D341Med (cell line): ENCODE measurements around the gene PTGER2.

ENCODE experiments used
- DNase-seq: peaks from one replicate; pipeline ENCODE4 v3.0.0; 2012; ENCODE audit warnings: low spot score

The PTGER2 gene, protein sequence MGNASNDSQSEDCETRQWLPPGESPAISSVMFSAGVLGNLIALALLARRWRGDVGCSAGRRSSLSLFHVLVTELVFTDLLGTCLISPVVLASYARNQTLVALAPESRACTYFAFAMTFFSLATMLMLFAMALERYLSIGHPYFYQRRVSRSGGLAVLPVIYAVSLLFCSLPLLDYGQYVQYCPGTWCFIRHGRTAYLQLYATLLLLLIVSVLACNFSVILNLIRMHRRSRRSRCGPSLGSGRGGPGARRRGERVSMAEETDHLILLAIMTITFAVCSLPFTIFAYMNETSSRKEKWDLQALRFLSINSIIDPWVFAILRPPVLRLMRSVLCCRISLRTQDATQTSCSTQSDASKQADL

DNA sequence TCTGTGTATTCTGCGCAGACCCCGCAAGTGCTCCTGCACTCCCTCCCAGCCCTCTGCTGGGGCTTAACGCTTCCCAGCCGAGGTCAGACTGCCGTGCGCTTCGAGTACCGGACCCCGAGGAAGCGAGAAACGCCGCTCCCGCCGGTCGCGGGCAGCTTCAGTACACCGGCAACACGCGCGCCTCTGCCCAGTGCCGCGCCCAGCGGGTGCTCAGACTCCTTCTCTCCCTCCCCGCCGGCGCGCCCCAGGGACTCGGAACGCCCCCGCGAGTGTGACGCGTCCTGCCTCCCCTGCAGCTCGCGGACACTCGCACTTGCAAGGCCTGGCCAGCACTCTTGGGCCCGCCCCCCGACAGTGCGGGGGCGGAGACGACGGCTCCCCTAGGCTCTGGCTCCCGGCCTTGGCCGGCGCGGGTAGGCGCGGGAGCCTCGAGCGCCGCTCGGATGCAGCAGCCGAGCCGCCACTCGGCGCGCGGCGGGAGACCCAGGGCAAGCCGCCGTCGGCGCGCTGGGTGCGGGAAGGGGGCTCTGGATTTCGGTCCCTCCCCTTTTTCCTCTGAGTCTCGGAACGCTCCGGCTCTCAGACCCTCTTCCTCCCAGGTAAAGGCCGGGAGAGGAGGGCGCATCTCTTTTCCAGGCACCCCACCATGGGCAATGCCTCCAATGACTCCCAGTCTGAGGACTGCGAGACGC lies at the start of gene PTGER2:
TSS of gene PTGER2 (plus strand) at position 410 of the 692 bp plus-strand sequence. CDS start at position 647, 237 bp downstream.
- peak; percentile 85 for DNase-seq

DNA sequence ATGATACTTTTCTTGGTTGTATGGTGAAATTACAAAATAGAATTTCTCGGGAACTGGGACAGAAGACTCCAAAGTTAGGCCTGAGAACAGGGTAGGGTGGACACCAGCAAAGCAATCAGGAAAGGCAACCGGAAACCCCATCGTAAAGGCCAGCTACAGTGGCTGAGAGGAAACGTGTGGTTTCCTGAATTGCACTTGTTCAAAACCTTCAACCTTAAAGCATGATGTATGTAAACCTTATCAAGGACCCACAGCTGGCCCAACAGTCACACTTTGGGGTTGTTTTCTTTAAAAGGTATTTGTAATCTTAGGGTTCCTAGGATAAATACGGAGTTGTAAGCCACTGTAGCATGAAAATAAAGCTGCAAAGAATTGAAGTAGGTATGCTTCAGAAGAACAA lies 48.9 kb upstream of the PTGER2 start:
- no peak for DNase-seq

DNA sequence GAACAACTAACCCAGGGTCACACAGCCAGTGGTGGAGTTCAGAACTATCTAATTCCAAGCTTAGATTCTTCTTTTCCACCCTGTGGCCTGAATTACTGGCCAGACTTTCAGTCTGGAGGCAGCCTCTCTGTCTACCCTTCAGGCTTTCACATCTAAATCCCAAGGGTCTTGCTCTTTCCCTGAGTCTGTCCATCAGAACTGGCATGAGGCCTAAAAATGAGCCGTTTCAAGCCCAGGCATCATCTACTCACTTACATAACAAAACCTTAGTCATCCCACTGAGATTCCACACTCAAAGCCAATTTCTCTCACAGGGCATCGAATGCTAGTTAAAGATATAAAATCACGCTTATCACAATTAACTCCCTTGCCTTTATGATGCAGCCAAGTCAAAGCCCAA lies 47.9 kb upstream of the PTGER2 start:
- DNase-seq: no peak

DNA sequence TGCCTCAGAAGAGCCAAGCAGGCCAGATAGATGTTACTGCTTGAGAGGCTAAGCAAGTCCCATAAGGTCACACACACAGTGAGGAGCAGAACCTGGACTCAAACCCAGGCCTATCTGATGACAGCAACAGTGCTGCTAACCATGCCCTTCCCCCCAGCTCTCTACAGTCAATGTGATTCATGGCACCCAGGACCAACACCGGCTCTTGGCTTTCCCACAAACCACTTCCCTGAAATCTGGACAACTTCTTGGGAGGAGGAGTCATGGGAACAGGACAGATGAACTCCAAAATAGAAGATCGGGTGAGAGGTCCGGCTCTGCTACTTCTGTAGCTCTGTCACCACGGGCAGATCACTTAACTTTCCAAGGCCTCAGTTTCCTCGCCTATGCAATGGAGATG lies 47.3 kb upstream of the PTGER2 start:
- DNase-seq: no peak

DNA sequence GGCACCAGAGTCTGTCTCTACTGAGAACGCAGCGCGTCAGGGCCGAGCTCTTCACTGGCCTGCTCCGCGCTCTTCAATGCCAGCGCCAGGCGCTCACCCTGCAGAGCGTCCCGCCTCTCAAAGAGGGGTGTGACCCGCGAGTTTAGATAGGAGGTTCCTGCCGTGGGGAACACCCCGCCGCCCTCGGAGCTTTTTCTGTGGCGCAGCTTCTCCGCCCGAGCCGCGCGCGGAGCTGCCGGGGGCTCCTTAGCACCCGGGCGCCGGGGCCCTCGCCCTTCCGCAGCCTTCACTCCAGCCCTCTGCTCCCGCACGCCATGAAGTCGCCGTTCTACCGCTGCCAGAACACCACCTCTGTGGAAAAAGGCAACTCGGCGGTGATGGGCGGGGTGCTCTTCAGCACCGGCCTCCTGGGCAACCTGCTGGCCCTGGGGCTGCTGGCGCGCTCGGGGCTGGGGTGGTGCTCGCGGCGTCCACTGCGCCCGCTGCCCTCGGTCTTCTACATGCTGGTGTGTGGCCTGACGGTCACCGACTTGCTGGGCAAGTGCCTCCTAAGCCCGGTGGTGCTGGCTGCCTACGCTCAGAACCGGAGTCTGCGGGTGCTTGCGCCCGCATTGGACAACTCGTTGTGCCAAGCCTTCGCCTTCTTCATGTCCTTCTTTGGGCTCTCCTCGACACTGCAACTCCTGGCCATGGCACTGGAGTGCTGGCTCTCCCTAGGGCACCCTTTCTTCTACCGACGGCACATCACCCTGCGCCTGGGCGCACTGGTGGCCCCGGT lies 46.4 kb upstream of the PTGER2 start, which contains the start of gene PTGDR:
TSS of gene PTGDR (plus strand) at position 198 of the 778 bp plus-strand sequence. CDS start at position 315, 117 bp downstream.
- DNase-seq: peak; percentile 46

DNA sequence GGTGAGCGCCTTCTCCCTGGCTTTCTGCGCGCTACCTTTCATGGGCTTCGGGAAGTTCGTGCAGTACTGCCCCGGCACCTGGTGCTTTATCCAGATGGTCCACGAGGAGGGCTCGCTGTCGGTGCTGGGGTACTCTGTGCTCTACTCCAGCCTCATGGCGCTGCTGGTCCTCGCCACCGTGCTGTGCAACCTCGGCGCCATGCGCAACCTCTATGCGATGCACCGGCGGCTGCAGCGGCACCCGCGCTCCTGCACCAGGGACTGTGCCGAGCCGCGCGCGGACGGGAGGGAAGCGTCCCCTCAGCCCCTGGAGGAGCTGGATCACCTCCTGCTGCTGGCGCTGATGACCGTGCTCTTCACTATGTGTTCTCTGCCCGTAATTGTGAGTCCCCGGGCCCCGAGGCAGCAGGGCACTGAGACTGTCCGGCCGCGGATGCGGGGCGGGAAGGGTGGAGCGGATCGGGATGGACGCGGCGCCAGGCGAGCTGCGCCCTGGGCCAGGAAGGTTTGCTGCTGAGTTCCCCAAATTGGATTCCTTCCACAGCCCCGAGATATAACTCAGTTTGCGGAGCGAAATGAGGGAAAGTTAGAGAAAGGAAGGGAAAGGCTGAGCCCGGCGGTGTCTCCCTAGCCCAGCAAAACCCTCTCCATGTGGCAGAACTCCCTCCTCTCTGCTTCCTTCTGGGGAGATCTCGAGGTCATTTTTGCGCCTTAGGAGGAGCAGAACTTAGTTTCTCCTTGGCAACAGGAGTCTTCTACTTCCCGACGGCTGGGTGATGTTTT lies 45.6 kb upstream of the PTGER2 start:
- peak; percentile 60 for DNase-seq

DNA sequence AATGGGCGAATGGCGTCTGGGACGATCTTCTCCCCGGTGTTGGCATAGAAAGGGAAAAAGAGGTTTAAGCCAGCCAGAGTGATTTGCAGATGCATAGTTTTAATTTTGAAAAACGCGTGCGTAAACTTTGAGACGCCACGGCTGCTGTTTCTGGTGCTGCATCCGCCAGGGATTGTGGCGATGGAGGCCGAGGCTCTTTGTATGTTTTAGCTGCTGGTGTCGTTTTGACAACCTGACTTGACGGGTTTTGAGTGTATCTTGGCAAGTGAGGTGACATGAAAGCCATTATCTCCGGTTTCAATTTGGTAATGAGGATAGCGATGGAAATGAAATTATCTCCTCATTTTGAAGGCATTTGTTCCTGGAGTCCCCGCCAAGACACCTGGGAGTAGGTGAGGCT lies 45.0 kb upstream of the PTGER2 start:
- no peak for DNase-seq

DNA sequence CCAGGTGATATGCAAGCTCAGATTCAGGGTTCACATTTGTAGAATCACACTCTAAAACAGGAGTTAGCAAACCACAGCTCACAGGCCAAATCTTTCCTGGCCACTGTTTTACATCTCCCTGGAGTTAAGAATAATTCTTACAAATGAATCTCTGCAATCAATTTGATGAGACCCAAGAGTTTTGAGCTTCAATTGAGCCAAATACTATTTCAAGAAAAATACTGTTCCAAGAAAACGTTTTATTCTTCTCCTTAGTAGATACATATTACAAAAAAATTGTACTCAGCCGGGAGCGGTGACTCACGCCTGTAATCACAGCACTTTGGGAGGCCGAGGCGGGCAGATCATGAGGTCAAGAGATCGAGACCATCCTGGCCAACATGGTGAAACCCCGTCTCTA lies 44.1 kb upstream of the PTGER2 start:
- DNase-seq: no peak

DNA sequence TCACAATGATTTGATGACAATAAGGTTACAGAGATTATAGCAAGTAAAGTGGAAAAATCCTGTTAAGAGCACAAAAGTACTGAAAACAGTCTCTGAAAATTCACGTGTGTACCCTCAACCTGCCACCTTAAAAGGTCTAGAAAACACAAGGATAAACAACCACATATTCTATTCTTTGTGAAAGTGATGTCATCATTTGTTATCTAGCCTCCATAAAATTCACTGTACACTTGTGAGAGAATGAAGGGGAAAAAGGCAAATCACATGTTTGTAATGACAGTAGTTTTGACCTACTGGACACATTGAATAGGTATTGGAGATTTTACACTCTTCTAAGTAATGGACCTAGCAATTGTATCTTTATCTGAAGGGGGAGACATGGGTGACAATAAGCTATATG lies 42.6 kb upstream of the PTGER2 start:
- no peak for DNase-seq

DNA sequence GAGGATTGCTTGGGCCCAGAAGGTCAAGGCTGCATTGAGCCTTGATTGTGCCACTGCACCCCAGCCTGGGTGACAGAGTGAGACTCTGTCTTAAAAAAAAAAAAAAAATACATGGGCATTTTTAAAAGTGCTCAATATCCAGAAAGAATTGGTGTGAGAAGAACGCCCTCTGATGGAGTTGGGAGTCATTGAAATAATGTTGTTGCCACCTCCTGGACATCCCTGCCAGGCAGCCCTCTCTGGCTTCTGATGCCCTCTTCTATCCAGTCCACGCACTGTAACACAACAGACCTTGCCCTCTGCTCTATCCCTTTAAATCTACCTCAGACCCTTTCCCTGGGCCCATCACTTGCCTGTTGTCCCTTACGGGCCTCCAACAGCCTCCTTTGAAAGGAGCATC lies 41.7 kb upstream of the PTGER2 start:
- DNase-seq: peak; percentile 67

DNA sequence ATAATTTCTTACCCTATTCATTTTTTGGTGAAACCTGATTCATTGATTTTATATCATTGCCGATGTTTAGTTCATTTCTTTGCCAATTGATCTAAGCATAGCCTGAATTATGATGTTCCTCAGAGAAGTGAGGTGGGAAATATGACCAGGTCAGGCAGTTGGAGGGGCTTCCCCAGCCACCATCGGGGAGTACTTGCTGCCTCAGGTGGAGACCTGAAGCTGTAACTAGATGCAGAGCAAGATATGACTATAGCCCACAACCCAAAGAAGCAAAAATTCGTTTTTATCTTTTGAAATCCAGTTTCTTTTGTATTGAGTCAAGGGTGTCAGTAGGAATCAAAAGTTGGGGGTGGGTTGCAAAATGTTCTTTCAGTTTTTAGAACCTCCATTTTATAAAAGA lies 38.7 kb upstream of the PTGER2 start:
- DNase-seq: no peak

DNA sequence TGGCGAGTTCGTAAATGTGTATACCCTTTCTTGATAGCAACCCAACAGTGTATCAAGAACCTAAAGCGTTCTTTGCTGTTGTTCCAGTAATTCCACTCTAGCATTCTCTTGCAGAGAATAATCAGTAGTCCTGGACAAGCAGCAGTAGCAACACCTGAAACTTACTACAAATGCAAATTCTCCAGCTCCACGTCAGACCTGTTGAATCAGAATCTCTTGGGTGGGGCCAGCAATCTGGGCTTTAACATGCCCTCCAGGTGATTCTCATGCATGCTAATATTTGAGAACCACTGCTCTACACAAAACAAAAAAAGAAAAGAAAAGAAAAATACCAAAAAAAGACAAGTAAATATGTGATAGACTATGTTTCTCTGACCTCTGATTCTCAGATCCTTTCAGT lies 36.6 kb upstream of the PTGER2 start:
- no peak for DNase-seq

DNA sequence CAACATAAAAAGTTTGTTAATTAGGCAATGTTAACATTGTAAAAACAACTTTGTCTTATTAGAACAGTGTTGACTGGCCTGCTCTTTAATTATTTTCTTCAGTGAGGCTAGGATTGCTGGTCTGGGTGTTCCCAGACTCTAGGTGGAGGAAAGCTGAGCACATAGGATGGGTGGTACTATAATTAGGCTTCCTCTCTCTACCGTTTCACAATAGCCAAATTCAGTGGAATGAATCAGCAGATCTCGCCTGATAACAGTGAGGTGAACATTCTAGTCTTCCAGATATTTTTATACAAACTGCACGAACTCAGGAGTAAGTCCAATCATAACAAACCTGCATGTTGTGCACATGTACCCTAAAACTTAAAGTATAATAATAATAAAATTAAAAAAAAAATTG lies 34.7 kb upstream of the PTGER2 start:
- DNase-seq: no peak

DNA sequence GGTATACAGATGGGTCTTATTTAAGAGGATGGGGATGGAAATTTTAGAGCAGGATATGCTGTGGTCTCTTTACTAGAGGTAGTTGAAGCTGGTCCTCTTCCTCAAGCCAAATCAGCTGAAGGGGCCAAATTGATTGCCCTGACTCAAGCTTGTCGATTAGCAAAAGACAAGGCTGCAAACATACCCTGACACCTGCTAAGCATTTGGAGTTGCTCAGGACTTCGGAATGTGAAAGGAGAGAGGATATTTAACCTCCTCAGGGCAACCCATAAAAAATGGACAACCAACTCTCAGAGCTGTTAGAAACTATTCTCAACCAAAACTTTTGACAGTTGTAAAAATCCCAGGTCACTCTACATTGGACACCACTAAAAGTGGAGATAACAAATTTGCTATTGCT lies 31.0 kb upstream of the PTGER2 start:
- DNase-seq: no peak

DNA sequence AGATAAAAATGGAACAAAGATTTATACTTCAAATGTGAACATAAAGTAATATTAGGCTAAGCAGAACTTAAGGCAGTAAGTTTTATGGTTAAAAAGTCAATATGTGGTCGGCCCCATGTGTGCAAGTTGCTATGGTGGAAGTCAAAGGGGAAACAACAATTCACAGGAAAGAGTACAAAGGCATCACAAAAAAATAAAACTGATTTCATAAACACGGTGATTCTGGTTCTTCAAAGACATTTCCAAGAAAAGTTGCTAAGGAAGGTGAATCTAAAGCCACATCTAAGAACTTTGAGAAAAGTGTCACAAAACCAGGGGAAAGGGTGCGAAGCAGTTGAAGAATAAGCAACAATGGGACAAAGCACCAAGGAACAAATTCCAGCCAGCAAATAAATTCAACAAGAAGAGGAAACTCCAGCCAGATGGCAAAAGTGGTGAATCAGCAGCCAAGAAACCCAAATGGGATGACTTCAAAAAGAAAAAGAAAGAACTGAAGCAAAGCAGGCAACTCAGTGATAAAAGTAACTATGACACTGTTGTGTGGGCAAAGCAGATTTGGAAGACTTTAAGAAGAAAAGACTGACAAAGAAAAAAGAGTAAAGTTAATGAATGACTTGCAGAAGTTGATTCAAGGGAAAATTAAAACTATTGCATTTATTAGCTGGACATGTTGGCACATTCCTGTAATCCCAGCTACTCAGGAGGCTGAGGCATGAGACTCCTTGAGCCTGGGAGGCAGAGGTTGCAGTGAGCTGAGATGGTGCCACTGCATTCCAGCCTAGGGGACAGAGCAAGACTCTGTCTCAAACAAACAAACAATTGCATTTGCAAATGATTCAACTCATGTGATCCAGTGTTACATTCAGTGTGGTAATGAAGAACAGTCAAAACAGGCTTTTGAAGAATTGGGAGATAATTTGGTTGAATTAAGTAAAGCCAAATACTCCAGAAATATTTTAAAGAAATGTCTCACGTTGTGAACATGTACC lies 27.2 kb upstream of the PTGER2 start:
- no peak for DNase-seq

DNA sequence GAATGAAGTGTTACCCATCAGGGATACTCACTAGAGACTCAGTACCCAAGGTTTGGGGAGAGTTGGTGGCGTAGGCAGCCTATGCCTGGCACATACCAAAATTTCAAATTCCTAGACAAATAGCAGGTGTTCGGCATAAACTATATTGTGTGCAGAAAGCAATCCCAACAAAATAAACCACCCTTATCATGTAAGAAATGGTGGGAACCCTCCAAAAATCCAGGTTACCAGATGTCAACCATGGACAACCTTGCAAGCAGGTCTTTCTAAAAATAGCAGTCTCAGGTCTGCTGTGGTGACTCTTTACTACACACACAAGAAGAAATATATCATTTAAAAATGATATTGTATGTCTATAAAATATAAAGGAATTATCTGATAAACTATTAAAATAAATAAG lies 17.7 kb upstream of the PTGER2 start:
- no peak for DNase-seq

DNA sequence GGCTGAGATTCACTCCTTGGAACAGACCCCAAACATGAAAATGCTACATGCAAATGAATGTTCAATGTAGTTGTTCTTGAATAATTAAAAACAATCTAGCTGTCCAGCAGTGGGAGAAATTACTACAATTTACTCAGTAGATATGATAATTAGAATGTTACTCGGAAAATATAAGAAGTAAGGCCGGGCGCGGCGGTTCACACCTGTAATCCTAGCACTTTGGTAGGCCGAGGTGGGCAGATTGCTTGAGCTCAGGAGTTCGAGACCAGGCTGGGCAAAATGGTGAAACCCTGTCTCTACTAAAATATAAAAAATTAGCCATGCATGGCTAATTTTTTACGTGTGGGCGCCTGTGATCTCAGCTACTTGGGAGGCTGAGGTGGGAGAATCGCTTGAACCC lies 15.3 kb upstream of the PTGER2 start:
- no peak for DNase-seq

DNA sequence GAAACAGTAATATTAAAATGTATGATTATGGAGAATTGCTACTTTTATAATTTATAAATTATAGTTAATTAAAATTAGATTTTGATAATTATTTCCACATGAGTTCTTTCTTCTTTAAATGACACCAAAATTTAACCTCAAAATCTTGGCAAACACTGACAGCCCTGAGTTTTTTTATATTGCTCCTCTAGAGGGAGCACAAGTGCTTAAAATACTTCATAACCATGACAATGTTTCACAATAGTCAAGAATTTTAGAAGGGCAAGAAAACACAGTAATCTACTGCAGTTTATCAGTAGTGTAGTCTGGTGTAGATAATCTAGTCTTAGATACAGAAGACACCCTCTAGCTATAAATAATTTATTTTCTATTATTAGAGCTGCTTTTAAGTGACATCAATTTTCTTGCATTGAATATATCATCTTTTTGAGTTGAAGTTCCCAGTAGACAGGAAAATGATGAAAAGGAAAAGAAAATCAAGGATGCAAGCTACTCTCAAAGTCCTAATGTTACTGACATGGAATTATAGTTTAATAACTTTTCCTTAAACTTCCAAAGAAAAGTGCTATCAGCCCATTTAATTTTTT lies 14.3 kb upstream of the PTGER2 start:
- peak; percentile 41 for DNase-seq

DNA sequence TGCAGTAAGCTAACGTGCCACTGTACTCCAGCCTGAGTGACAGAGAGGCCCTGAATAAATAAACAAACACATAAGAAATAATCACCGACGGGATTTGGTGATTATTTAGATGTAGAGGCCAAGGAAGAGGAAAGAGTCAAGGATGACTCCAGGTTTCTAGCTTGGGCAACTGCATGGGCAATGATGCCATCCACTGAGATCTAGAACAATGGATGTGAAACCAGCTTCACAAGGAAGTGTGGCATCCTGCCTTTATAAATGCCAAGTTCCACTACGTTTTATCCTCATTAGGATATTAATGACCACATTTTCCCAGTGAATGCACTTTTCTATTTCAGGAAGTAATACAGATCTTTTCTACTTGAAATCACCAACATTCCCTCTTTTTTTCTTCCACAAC lies 10.9 kb upstream of the PTGER2 start:
- no peak for DNase-seq

DNA sequence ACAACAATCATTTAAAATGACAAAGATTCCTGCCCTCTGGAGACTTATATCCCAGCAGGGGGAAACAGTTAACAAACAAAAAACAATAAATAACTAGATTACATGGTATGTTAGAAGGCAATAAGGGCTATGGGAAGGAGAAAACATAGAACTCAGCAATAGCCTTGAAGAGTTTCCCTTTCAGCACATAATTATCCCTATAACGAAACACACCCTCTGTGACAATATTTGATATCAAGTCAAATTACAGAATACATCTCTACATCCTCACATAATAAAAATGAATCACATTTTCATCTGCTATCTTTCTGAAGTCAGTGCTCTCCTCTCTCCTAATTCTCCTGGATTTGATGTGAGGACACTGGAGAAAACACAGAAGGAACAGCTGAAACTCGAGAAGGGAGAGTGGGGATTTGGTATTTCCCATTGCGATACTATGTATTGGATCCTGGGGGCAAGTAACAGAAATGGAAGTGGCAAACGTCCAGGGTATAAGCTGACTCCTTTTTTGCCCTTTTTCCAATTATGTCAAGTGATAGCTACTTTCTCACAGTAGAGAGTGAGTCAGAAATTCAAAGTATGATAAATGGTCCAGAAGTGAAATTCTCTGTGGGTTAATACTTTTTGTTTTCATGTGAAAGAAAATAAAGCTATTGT lies 9.7 kb upstream of the PTGER2 start:
- no peak for DNase-seq
